Measurements from ENCODE around the gene RAMAC.

The RAMAC gene

GRCh38 chr15:82979726-82980125, 6.3 kb upstream of the RAMAC start:
- no peaks in the 10 kb centered on the region for H3K27me3 ChIP-seq (ENCODE audit: control insufficient read depth, insufficient read depth, low read length)
- no peaks in the 10 kb centered on the region for H3K9me3 ChIP-seq (ENCODE audit: control insufficient read depth, low read length)
- no peak overlapping the region for H3K4me3 ChIP-seq (ENCODE audit: low read depth, low read length)
- TF ChIP-seq, protein P1, sequence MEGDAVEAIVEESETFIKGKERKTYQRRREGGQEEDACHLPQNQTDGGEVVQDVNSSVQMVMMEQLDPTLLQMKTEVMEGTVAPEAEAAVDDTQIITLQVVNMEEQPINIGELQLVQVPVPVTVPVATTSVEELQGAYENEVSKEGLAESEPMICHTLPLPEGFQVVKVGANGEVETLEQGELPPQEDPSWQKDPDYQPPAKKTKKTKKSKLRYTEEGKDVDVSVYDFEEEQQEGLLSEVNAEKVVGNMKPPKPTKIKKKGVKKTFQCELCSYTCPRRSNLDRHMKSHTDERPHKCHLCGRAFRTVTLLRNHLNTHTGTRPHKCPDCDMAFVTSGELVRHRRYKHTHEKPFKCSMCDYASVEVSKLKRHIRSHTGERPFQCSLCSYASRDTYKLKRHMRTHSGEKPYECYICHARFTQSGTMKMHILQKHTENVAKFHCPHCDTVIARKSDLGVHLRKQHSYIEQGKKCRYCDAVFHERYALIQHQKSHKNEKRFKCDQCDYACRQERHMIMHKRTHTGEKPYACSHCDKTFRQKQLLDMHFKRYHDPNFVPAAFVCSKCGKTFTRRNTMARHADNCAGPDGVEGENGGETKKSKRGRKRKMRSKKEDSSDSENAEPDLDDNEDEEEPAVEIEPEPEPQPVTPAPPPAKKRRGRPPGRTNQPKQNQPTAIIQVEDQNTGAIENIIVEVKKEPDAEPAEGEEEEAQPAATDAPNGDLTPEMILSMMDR (IDR thresholded peaks at IDR 0.05) = no peak
- H3K79me2 ChIP-seq = no peaks in the 10 kb centered on the region
- H3K4me2 ChIP-seq (ENCODE audit: low read length) = no peak overlapping the region
- H3K4me1 ChIP-seq = no peaks in the 10 kb centered on the region
- H2AFZ ChIP-seq = no peak overlapping the region
- H3K9ac ChIP-seq = no peak overlapping the region
- H3K27ac ChIP-seq = no peak overlapping the region
- H3K36me3 ChIP-seq (ENCODE audit: control insufficient read depth, insufficient read depth, low read length) = no peaks in the 10 kb centered on the region

- H3K4me1 ChIP-seq = no peaks in the 10 kb centered on the region
- H3K27ac ChIP-seq = no peak overlapping the region
- H3K27me3 ChIP-seq (ENCODE audit: control insufficient read depth, insufficient read depth, low read length) = no peaks in the 10 kb centered on the region
- TF ChIP-seq, protein P1 (IDR thresholded peaks at IDR 0.05) = no peak
- no peak overlapping the region for H2AFZ ChIP-seq
- no peaks in the 10 kb centered on the region for H3K36me3 ChIP-seq (ENCODE audit: control insufficient read depth, insufficient read depth, low read length)
- no peak overlapping the region for H3K4me3 ChIP-seq (ENCODE audit: low read depth, low read length)
- no peaks in the 10 kb centered on the region for H3K9me3 ChIP-seq (ENCODE audit: control insufficient read depth, low read length)
- no peaks in the 10 kb centered on the region for H3K79me2 ChIP-seq
- no peak overlapping the region for H3K4me2 ChIP-seq (ENCODE audit: low read length)
- H3K9ac ChIP-seq = no peak overlapping the region
These were observed 5.0 kb upstream of the RAMAC start for GRCh38 chr15:82980981-82981380.

- no peaks in the 10 kb centered on the region for H3K79me2 ChIP-seq
- peak overlapping the region; percentile 81 for H3K4me3 ChIP-seq (ENCODE audit: low read depth, low read length)
- H3K9me3 ChIP-seq (ENCODE audit: control insufficient read depth, low read length) = no peaks in the 10 kb centered on the region
- no peaks in the 10 kb centered on the region for H3K36me3 ChIP-seq (ENCODE audit: control insufficient read depth, insufficient read depth, low read length)
- no peaks in the 10 kb centered on the region for H3K4me1 ChIP-seq
- TF ChIP-seq, protein P1 (IDR thresholded peaks at IDR 0.05) = no peak
- peak overlapping the region; percentile 94 for H2AFZ ChIP-seq
- no peaks in the 10 kb centered on the region for H3K27me3 ChIP-seq (ENCODE audit: control insufficient read depth, insufficient read depth, low read length)
- peak overlapping the region; percentile 57 for H3K27ac ChIP-seq
- peak overlapping the region; percentile 77 for H3K4me2 ChIP-seq (ENCODE audit: low read length)
- no peak overlapping the region for H3K9ac ChIP-seq
These were observed 401 bp downstream of the RAMAC start for GRCh38 chr15:82986442-82986780.

- TF ChIP-seq, protein P1 (IDR thresholded peaks at IDR 0.05) = no peak
- Histone ChIP-seq H3K36me3 (ENCODE audit: control insufficient read depth, insufficient read depth, low read length) (no peaks in the 10 kb centered on the region), H3K79me2 (no peaks in the 10 kb centered on the region), H3K27ac (no peak overlapping the region), H2AFZ (no peak overlapping the region), H3K9me3 (ENCODE audit: control insufficient read depth, low read length) (no peaks in the 10 kb centered on the region), H3K4me2 (ENCODE audit: low read length) (no peak overlapping the region), H3K27me3 (ENCODE audit: control insufficient read depth, insufficient read depth, low read length) (no peaks in the 10 kb centered on the region), H3K4me1 (no peaks in the 10 kb centered on the region), H3K9ac (no peak overlapping the region), H3K4me3 (ENCODE audit: low read depth, low read length) (no peak overlapping the region)
These were observed 6.5 kb downstream of the RAMAC start for GRCh38 chr15:82992436-82992998.

DNA sequence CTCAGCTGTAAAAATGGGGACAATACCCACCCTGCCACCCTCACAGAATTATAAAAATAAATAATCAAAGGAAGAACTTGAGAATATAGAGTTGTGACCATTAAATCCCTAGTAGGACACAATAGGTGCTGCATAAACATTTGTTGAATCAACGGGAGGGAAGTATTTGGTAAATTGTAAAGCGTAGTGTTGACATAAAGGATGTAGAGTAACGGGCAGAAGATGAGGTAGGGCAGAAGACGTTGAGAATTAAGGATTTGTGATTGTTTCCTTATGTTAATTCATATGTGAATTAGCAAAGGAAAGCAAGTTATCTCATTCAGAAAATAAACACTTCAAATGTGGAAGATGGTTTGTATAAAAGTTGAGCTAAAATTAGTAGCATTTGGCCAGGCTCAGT, 7.1 kb downstream of the RAMAC start:
- no peaks in the 10 kb centered on the region for H3K79me2 ChIP-seq
- H3K9me3 ChIP-seq (ENCODE audit: control insufficient read depth, low read length) = no peaks in the 10 kb centered on the region
- H3K4me2 ChIP-seq (ENCODE audit: low read length) = no peak overlapping the region
- H3K9ac ChIP-seq = no peak overlapping the region
- H3K36me3 ChIP-seq (ENCODE audit: control insufficient read depth, insufficient read depth, low read length) = no peaks in the 10 kb centered on the region
- no peak overlapping the region for H3K4me3 ChIP-seq (ENCODE audit: low read depth, low read length)
- no peaks in the 10 kb centered on the region for H3K27me3 ChIP-seq (ENCODE audit: control insufficient read depth, insufficient read depth, low read length)
- H3K27ac ChIP-seq = no peak overlapping the region
- H2AFZ ChIP-seq = no peak overlapping the region
- H3K4me1 ChIP-seq = no peaks in the 10 kb centered on the region
- TF ChIP-seq, protein P1 (IDR thresholded peaks at IDR 0.05) = no peak
